Measurements from ENCODE around the gene FAF1.

FAF1 gene

DNA sequence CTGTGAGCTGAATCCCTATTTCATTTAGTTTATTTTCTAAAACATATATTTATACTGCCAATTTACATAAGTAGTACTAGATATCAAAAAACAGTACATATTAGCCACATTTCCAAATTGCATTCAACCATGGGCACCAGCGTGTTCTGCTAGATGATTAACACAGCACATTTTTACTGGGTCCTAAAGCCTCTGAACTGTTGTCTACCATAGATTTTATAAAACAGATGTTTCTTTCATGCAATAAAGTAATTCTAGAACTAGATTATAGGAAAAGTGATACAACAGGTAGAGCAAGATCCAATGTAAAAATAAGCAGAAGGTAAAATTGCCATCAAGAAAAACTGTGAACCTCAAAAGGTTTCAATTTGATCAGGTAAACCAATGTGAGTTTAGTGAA is 108.6 kb downstream of the FAF1 start:
- Histone ChIP-seq H3K27ac (ENCODE audit: low read depth, low read length) (no peak overlapping the region), H3K79me2 (ENCODE audit: insufficient read depth, low read length) (peaks cover 63% of the 10 kb centered on the region), H3K9me2 (replicated peaks; ENCODE audit: insufficient read depth, low read length) (no peaks in the 10 kb centered on the region), H2AFZ (ENCODE audit: low read depth, low read length, severe bottlenecking) (no peak overlapping the region), H3K4me2 (ENCODE audit: low read depth, low read length, poor library complexity, severe bottlenecking) (no peak overlapping the region), H3K4me3 (ENCODE audit: insufficient read depth, low read length, poor library complexity, severe bottlenecking) (no peak overlapping the region), H3K9ac (ENCODE audit: low read length) (no peak overlapping the region), H3K27me3 (ENCODE audit: low read length) (no peaks in the 10 kb centered on the region), H4K20me1 (ENCODE audit: low read depth, low read length) (no peaks in the 10 kb centered on the region; the same call in 1 of the 2 replicates), H3F3A (ENCODE audit: insufficient read depth) (peaks cover 3% of the 10 kb centered on the region; the same call in 1 of the 2 replicates), H3K9me3 (ENCODE audit: insufficient read depth, low read length) (no peaks in the 10 kb centered on the region), H3K36me3 (ENCODE audit: low read length) (peaks cover 12% of the 10 kb centered on the region; the same call in 1 of the 2 replicates)
- no peak for TF ChIP-seq EZH2phosphoT487 (conservative IDR thresholded peaks at IDR 0.05; ENCODE audit: low read length)
- TF ChIP-seq, protein P1, sequence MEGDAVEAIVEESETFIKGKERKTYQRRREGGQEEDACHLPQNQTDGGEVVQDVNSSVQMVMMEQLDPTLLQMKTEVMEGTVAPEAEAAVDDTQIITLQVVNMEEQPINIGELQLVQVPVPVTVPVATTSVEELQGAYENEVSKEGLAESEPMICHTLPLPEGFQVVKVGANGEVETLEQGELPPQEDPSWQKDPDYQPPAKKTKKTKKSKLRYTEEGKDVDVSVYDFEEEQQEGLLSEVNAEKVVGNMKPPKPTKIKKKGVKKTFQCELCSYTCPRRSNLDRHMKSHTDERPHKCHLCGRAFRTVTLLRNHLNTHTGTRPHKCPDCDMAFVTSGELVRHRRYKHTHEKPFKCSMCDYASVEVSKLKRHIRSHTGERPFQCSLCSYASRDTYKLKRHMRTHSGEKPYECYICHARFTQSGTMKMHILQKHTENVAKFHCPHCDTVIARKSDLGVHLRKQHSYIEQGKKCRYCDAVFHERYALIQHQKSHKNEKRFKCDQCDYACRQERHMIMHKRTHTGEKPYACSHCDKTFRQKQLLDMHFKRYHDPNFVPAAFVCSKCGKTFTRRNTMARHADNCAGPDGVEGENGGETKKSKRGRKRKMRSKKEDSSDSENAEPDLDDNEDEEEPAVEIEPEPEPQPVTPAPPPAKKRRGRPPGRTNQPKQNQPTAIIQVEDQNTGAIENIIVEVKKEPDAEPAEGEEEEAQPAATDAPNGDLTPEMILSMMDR (IDR thresholded peaks at IDR 0.05; ENCODE audit: insufficient read depth, low read length, poor library complexity, severe bottlenecking), result no peak

DNA sequence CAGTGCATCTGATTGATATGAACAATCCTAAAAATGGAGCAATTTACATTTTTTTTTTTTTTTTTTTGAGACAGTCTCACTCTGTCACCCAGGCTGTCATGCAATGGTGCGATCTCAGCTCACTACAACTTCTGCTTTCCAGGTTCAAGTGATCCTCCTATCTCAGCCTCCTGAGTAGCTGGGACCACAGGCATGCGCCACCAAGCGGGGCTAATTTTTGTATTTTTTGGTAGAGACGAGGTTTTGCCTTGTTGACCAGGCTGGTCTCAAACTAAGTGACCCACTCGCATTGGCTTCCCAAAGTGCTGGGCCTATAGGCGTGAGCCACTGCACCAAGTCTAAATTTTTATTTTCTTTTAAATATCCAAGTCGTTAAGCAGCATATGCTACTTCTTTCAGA is 109.0 kb downstream of the FAF1 start:
- TF ChIP-seq, protein P1 (IDR thresholded peaks at IDR 0.05; ENCODE audit: insufficient read depth, low read length, poor library complexity, severe bottlenecking), result no peak
- TF ChIP-seq EZH2phosphoT487 (conservative IDR thresholded peaks at IDR 0.05; ENCODE audit: low read length), result no peak
- no peaks in the 10 kb centered on the region for H3K27me3 ChIP-seq (ENCODE audit: low read length)
- no peak overlapping the region for H3K9ac ChIP-seq (ENCODE audit: low read length)
- H3K9me3 ChIP-seq (ENCODE audit: insufficient read depth, low read length), result no peaks in the 10 kb centered on the region
- H4K20me1 ChIP-seq (ENCODE audit: low read depth, low read length), result no peaks in the 10 kb centered on the region; the same call in 1 of the 2 replicates
- peaks cover 3% of the 10 kb centered on the region; the same call in 1 of the 2 replicates for H3F3A ChIP-seq (ENCODE audit: insufficient read depth)
- peaks cover 67% of the 10 kb centered on the region for H3K79me2 ChIP-seq (ENCODE audit: insufficient read depth, low read length)
- H3K4me2 ChIP-seq (ENCODE audit: low read depth, low read length, poor library complexity, severe bottlenecking), result no peak overlapping the region
- H3K4me3 ChIP-seq (ENCODE audit: insufficient read depth, low read length, poor library complexity, severe bottlenecking), result no peak overlapping the region
- no peak overlapping the region for H2AFZ ChIP-seq (ENCODE audit: low read depth, low read length, severe bottlenecking)
- peaks cover 10% of the 10 kb centered on the region; the same call in 1 of the 2 replicates for H3K36me3 ChIP-seq (ENCODE audit: low read length)
- no peaks in the 10 kb centered on the region for H3K9me2 ChIP-seq (replicated peaks; ENCODE audit: insufficient read depth, low read length)
- no peak overlapping the region for H3K27ac ChIP-seq (ENCODE audit: low read depth, low read length)

DNA sequence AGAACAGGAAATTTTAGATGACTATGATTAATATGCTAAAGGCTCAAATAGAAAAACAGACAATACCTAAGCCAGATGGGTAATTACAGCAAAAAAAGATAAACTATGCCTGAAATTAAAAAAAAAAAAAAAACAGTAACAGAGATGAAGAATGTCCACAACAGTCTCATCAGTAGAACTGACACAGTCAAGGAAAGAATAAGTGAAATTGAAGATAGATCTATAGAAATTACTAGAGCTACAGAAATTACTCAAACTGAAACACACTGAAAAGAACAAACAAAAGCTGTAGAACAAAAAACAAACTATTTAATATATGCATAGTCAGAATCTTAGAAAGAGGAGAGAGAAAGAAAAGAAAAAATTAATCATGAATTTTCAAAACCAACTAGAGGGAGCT is 112.8 kb downstream of the FAF1 start:
- Histone ChIP-seq H3K27ac (ENCODE audit: low read depth, low read length) (no peak overlapping the region), H3K27me3 (ENCODE audit: low read length) (no peaks in the 10 kb centered on the region), H2AFZ (ENCODE audit: low read depth, low read length, severe bottlenecking) (no peak overlapping the region), H3K9me2 (replicated peaks; ENCODE audit: insufficient read depth, low read length) (no peaks in the 10 kb centered on the region), H3K4me3 (ENCODE audit: insufficient read depth, low read length, poor library complexity, severe bottlenecking) (no peak overlapping the region), H3K79me2 (ENCODE audit: insufficient read depth, low read length) (peaks cover 74% of the 10 kb centered on the region), H3K9me3 (ENCODE audit: insufficient read depth, low read length) (no peaks in the 10 kb centered on the region), H3K9ac (ENCODE audit: low read length) (no peak overlapping the region), H3K4me2 (ENCODE audit: low read depth, low read length, poor library complexity, severe bottlenecking) (no peak overlapping the region), H3K36me3 (ENCODE audit: low read length) (peaks cover 10% of the 10 kb centered on the region; the same call in 1 of the 2 replicates), H4K20me1 (ENCODE audit: low read depth, low read length) (no peaks in the 10 kb centered on the region; the same call in 1 of the 2 replicates), H3F3A (ENCODE audit: insufficient read depth) (peaks cover 3% of the 10 kb centered on the region; the same call in 1 of the 2 replicates)
- TF ChIP-seq, protein P1 (IDR thresholded peaks at IDR 0.05; ENCODE audit: insufficient read depth, low read length, poor library complexity, severe bottlenecking), result no peak
- no peak for TF ChIP-seq EZH2phosphoT487 (conservative IDR thresholded peaks at IDR 0.05; ENCODE audit: low read length)
